Tibial artery (tissue), 4 donors: ENCODE data around the gene ERBB3.
"Not testable (repeated sequence)": the region's sequence is repeated elsewhere in the genome, so short reads cannot be mapped to it uniquely, and the experiment has no call there.

Experiments used
- DNase-seq, 2 donors: peaks; one replicate each; pipeline ENCODE4 v3.0.0-alpha.2; 2019
- H3K27ac ChIP-seq, 2 donors: fragments of 200-600 bp; sonication (generic) in 1 of 2; 1 replicate in 1 of 2; 2 replicates in 1 of 2; pipeline ENCODE4 v1.5.1; 2018 to 2019; ENCODE audit warnings: mild to moderate bottlenecking in 1 of 2
- H3K27me3 ChIP-seq, 2 donors: fragments of 200-600 bp; sonication (generic) in 1 of 2; one replicate each; pipeline versions ENCODE4 v1.5.1 to v1.6.0; 2016 to 2019
- H3K36me3 ChIP-seq, 3 donors: fragments of 200-600 bp; sonication (generic) in 2 of 3; one replicate each; pipeline ENCODE4 v1.5.1; 2016 to 2019; ENCODE audit warnings: mild to moderate bottlenecking in 2 of 3
- H3K4me1 ChIP-seq, 4 donors: fragments of 200-600 bp; sonication (generic) in 2 of 4; 1 replicate in 3 of 4; 2 replicates in 1 of 4; pipeline ENCODE4 v1.5.1; 2016 to 2019
- H3K4me3 ChIP-seq, 2 donors: fragments of 200-600 bp; sonication (generic) in 1 of 2; 1 replicate in 1 of 2; 2 replicates in 1 of 2; pipeline ENCODE4 v1.5.1; 2018 to 2019; ENCODE audit warnings: mild to moderate bottlenecking in 2 of 2
- H3K9me3 ChIP-seq, 3 donors: fragments of 200-600 bp; sonication (generic) in 1 of 3; one replicate each; pipeline ENCODE4 v1.5.1; 2016 to 2019
- intact Hi-C: fragments of 100-400 bp; cut with DNase I; formaldehyde crosslinking; loops from one replicate; pipeline ENCODE4 v1.15.0; 2023; ENCODE audit warnings: low total_unique reads
- TF ChIP-seq, protein P1 (sequence below), 2 experiments: fragments of 200-600 bp in 1 of 2; fragments of 450-650 bp in 1 of 2; IDR thresholded peaks; one replicate each; pipeline ENCODE4 v1.5.1; 2017 to 2019; ENCODE audit warnings: antibody characterized with exemption in 2 of 2, mild to moderate bottlenecking in 1 of 2, moderate library complexity in 1 of 2

Gene ERBB3

DNA sequence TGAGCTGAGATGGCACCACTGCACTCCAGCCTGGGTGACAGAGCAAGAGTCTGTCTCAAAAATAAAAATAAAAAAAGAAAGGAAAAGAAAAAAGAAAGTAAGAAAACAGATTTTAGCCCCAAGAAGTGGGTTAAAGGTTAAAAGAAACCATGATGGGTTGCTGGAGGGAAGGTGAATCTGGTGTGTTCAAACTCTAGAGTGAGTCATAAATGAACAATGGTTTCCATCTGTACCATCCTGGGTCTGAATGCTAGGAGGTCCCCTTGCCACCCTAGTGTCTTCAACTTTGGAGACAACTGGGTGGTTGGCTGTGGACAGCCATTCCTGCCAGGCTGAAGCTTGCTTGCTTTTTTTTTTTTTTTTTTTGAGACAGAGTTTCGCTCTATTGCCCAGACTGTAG lies 39.8 kb upstream of the ERBB3 start:
- peaks cover 10 to 21% (median 17%) of the 10 kb centered on the region in 4 donors for H3K4me1 ChIP-seq
- no peaks in the 10 kb centered on the region for H3K27me3 ChIP-seq
- H3K4me3 ChIP-seq, result no peak overlapping the region
- peaks cover 28 to 49% (median 41%) of the 10 kb centered on the region in 3 donors for H3K36me3 ChIP-seq
- intact Hi-C loops, result loop anchor here (5.0 kb wide), 1 partner anchor 43 kb away; the partner anchor contains the start of gene SUOX
- TF ChIP-seq, protein P1, sequence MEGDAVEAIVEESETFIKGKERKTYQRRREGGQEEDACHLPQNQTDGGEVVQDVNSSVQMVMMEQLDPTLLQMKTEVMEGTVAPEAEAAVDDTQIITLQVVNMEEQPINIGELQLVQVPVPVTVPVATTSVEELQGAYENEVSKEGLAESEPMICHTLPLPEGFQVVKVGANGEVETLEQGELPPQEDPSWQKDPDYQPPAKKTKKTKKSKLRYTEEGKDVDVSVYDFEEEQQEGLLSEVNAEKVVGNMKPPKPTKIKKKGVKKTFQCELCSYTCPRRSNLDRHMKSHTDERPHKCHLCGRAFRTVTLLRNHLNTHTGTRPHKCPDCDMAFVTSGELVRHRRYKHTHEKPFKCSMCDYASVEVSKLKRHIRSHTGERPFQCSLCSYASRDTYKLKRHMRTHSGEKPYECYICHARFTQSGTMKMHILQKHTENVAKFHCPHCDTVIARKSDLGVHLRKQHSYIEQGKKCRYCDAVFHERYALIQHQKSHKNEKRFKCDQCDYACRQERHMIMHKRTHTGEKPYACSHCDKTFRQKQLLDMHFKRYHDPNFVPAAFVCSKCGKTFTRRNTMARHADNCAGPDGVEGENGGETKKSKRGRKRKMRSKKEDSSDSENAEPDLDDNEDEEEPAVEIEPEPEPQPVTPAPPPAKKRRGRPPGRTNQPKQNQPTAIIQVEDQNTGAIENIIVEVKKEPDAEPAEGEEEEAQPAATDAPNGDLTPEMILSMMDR (IDR thresholded peaks at IDR 0.05), result no peak
- no peaks in the 10 kb centered on the region for H3K9me3 ChIP-seq
- no peak overlapping the region for H3K27ac ChIP-seq
- no peak for DNase-seq

DNA sequence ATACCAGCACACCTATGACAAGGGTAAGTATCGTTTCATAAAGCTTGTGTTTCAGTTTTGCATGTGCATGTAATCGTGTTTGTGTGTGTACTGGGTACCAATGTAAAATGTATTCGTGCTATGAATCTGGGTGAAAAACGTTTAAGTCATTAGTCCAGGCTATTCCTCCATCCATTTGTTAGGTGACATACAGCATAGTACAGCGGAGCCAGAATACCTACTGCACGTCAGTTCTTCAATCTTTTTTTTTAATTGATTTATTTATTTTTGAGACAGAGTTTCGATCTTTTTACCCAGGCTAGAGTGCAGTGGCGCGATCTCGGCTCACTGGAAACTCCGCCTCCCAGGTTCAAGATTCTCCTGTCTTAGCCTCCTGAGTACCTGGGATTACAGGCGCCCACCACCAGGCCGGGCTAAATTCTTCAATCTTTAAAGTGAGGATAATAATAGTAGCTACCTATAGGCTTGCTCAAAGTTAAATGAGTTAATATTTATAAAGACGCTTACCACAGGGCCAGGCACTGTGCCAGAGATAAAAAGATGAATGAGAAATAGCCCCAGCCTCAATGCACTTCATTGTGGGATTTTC lies 38.9 kb upstream of the ERBB3 start:
- H3K4me3 ChIP-seq, result peak overlapping the region; percentile 75 to 81
- peaks cover 23 to 49% (median 39%) of the 10 kb centered on the region in 3 donors for H3K36me3 ChIP-seq
- TF ChIP-seq, protein P1 (IDR thresholded peaks at IDR 0.05), result no peak
- no peaks in the 10 kb centered on the region for H3K9me3 ChIP-seq
- H3K4me1 ChIP-seq, result peaks cover 10 to 21% (median 17%) of the 10 kb centered on the region in 4 donors
- intact Hi-C loops, result loop anchor here (5.0 kb wide), 1 partner anchor 44 kb away; the partner anchor contains the start of gene SUOX
- H3K27me3 ChIP-seq, result no peaks in the 10 kb centered on the region
- peak overlapping the region; percentile 78 to 87 for H3K27ac ChIP-seq
- no peak for DNase-seq

DNA sequence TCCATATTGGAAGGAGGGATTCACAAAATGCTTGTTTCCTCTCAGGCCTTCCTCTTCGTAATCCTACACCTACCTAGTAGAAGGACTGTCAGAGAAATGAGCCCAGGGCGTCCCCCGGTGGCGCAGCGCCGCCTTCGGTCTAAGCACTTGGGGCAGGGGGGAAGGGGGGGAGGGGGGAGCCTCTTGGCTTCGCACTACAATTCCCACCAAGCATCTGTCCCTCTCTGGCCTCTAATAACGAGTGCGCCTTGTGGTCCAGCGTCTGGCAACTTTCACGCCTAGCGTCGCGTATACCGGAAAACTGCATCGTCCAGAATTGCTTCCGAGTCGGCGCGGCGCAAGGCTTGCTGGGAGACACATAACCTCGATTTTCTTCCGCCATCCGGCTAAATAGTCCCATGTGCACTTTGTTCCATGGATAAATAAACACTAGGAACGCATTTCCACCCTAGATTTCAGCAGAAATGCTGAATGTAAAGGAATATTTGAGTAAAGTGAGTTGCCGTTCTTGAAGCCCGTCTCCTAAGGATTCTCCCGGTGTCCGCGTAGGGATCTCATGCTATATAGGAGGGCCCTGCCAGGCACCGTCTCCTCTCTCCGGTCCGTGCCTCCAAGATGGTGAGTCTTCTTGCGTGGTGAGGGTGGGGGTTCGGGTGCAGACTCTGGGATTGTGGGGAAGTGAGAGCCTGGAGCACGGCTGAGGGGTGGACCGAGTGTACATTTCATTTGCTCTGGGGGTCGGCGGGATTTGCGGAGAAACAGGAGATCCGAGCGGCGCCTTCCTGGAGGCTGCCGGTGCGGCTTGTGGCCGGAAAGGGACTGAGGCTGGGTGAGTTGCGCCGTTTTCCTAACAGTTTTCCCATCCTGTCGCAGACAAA lies 38.2 kb upstream of the ERBB3 start, which contains the start of gene RPS26:
Gene RPS26 (plus strand): TSS at position 367 of the 878 bp plus-strand sequence. CDS start 249 bp downstream, at position 616.
- TF ChIP-seq, protein P1 (IDR thresholded peaks at IDR 0.05), result peak; percentile 6 to 46
- Histone ChIP-seq H3K27me3 (no peaks in the 10 kb centered on the region), H3K4me1 (peaks cover 10 to 21% (median 17%) of the 10 kb centered on the region in 4 donors), H3K27ac (peak within 1 kb of the TSS; percentile 78 to 87), H3K36me3 (peaks cover 23 to 41% (median 36%) of the 10 kb centered on the region in 3 donors), H3K9me3 (no peaks in the 10 kb centered on the region), H3K4me3 (peak within 1 kb of the TSS; percentile 75 to 81)
- intact Hi-C loops, result loop anchor here (5.0 kb wide), 1 partner anchor 44 kb away; the partner anchor contains the start of gene SUOX
- DNase-seq, result peak; percentile 97 to 98

DNA sequence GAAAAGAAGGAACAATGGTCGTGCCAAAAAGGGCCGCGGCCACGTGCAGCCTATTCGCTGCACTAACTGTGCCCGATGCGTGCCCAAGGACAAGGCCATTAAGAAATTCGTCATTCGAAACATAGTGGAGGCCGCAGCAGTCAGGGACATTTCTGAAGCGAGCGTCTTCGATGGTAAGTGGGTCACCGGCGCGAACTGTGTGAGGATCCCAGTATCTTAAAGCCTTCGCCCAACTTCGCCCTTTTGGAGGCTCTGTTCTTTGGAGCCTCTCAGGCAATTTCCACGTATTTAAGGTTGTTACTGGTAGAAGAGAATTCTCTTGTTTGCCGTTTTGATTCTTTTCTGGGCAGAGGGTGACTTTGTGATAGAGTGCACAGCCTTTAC lies 37.5 kb upstream of the ERBB3 start:
- not testable (repeated sequence) for H3K27me3 ChIP-seq, H3K9me3 ChIP-seq, DNase-seq
- peak overlapping the region; percentile 78 to 87 for H3K27ac ChIP-seq
- H3K36me3 ChIP-seq, result peaks cover 23 to 35% (median 32%) of the 10 kb centered on the region in 3 donors
- intact Hi-C loops, result loop anchor here (5.0 kb wide), 1 partner anchor 45 kb away; the partner anchor contains the start of gene SUOX
- H3K4me3 ChIP-seq, result peak overlapping the region; percentile 75 to 81
- peaks cover 10 to 21% (median 17%) of the 10 kb centered on the region in 4 donors for H3K4me1 ChIP-seq

DNA sequence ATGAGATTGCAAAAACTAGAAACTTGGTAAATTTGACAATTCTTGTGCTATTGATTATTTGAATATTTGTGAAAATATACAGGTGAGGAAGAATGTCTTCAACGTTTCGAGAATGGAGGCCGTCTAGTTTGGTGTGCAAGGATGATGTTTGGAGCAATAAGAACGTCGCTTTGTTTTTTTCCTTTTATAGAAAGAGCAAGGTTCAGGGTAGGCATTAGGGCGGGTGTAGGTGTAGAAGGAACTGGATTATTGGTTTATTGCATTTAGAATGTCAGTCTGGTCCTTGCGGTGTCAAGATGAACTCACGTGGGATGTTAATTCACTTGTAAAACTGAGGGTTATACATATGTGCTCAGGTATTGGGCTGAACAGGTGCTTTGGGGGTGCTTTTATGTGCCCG lies 37.1 kb upstream of the ERBB3 start:
- Histone ChIP-seq H3K4me3 (peak overlapping the region; percentile 75 to 81), H3K27me3 (no peaks in the 10 kb centered on the region), H3K27ac (peak overlapping the region; percentile 78 to 87), H3K4me1 (peaks cover 10 to 21% (median 17%) of the 10 kb centered on the region in 4 donors), H3K9me3 (no peaks in the 10 kb centered on the region), H3K36me3 (peaks cover 23 to 32% (median 32%) of the 10 kb centered on the region in 3 donors)
- TF ChIP-seq, protein P1 (IDR thresholded peaks at IDR 0.05), result no peak
- DNase-seq, result no peak
- intact Hi-C loops, result loop anchor here (5.0 kb wide), 1 partner anchor 46 kb away; the partner anchor contains the start of gene SUOX
